Smooth muscle cell (in vitro differentiated cells): ENCODE results near the gene ANGPT4. TPM values are rescaled to one million over a fixed set of nuclear protein-coding genes. Genes with fewer than 3 reads are reported as not detected.

Experiments used
- DNase-seq: peaks from one replicate; lab custom pipeline; 2025; ENCODE audit not compliant: unreplicated experiment; lab: John Stamatoyannopoulos, UW
- H2AFZ ChIP-seq: fragments of 200-600 bp; sonication (generic); 2 replicates; pipeline ENCODE4 v1.6.0; 2016; ENCODE audit warnings: antibody characterized with exemption, low read depth, mild to moderate bottlenecking
- H3F3A ChIP-seq: fragments of 200-600 bp; sonication (generic); 2 replicates; pipeline ENCODE4 v1.6.0; 2017; ENCODE audit warnings: antibody characterized with exemption, low read depth
- H3K27ac ChIP-seq: fragments of 200-600 bp; sonication (generic); 2 replicates; pipeline ENCODE4 v1.5.1; 2016; ENCODE audit warnings: low read depth, mild to moderate bottlenecking
- H3K27me3 ChIP-seq: fragments of 200-600 bp; sonication (generic); 2 replicates; pipeline ENCODE4 v1.6.1; 2016; ENCODE audit warnings: low read depth, mild to moderate bottlenecking
- H3K36me3 ChIP-seq: fragments of 200-600 bp; sonication (generic); 2 replicates; pipeline ENCODE4 v1.5.1; 2016; ENCODE audit warnings: low read depth
- H3K4me1 ChIP-seq: fragments of 200-600 bp; sonication (generic); 2 replicates; pipeline ENCODE4 v1.5.1; 2016; ENCODE audit warnings: low read depth
- H3K4me2 ChIP-seq: fragments of 200-600 bp; sonication (generic); 2 replicates; pipeline ENCODE4 v1.6.0; 2016; ENCODE audit warnings: mild to moderate bottlenecking
- H3K4me3 ChIP-seq: fragments of 200-600 bp; sonication (generic); 2 replicates; pipeline ENCODE4 v1.5.1; 2016; ENCODE audit warnings: mild to moderate bottlenecking
- H3K79me2 ChIP-seq: fragments of 200-600 bp; sonication (generic); 2 replicates; pipeline ENCODE4 v1.6.0; 2016; ENCODE audit warnings: low read depth, mild to moderate bottlenecking
- H3K9ac ChIP-seq: fragments of 200-600 bp; sonication (generic); 2 replicates; pipeline ENCODE4 v1.6.0; 2016; ENCODE audit warnings: low read depth
- H3K9me3 ChIP-seq: fragments of 200-600 bp; sonication (generic); replicated peaks from 2 replicates; pipeline ENCODE4 v1.5.1; 2016; ENCODE audit warnings: low read depth
- H4K20me1 ChIP-seq: fragments of 200-600 bp; sonication (generic); 2 replicates; pipeline ENCODE4 v1.6.0; 2016; ENCODE audit warnings: low read depth
- WGBS: methylation state at CpG from one replicate; pipeline ENCODE4 v1.1.7; 2016; ENCODE audit warnings: low lambda C conversion rate; 5-methylcytosine and 5-hydroxymethylcytosine counted together
- polyA plus RNA-seq: library from polyadenylated mRNA; unstranded; fragments of >200 nt; fragmentation: Nextera tagmentation; extraction: Ambion mirVana; gene quantifications from 2 replicates; pipeline ENCODE4 v1.2.1, GENCODE V29; 2016
- total RNA-seq: library from RNA; depleted of rRNA; stranded (reverse); fragments of >200 nt; gene quantifications from 2 replicates; pipeline ENCODE4 v1.2.3, GENCODE V29; 2014
- TF ChIP-seq, protein P1 (sequence below): fragments of 200-600 bp; sonication (generic); IDR thresholded peaks from 2 replicates; pipeline ENCODE4 v1.5.1; 2017; ENCODE audit warnings: borderline replicate concordance, mild to moderate bottlenecking, antibody characterized with exemption; ENCODE audit not compliant: insufficient read depth, poor library complexity, severe bottlenecking

ANGPT4 gene
- total and polyA plus RNA-seq, 2 experiments from 2014 or later = 0.39 TPM; not detected in 1

DNA sequence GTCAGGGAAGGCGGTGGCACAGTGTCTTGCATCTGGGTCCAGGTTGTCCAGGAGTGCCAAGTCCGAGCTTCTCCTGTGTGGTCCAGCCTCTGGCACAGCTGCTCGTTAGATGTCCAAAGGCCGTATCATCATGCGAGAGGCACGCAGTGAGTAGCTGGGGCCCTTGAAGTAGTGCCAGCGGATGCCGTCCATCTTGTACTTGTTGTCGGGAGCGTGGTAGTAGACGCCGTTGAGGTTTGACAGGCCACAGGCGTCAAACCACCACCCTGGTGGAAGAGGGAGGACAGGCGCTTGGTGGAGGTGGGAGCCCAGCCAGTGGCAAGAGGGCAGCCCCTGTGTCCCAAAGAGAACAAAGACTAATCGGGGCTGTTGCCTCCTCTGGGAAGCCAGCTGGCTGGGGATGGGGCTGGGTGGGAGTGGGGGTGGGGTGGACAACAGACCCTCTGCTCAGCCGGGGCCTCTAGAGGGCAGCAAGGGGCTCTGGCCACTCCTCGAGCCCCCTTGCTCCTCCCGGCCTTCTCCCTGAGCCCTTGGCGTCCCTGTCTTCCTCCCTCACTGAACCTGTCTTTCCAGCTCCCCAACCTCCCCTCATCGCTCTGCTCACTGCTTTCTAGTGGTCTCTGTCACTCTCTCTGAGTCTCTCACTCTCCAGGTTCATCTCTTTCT is 43.1 kb downstream of the ANGPT4 start:
- Histone ChIP-seq H4K20me1 (no peaks in the 10 kb centered on the region), H3K4me3 (no peak overlapping the region), H3K27ac (no peak overlapping the region), H3K27me3 (peaks cover 5% of the 10 kb centered on the region), H3K9me3 (no peaks in the 10 kb centered on the region), H3K4me2 (no peak overlapping the region), H3K4me1 (no peaks in the 10 kb centered on the region), H2AFZ (no peak overlapping the region), H3K9ac (no peak overlapping the region), H3K36me3 (no peaks in the 10 kb centered on the region), H3F3A (no peaks in the 10 kb centered on the region), H3K79me2 (no peaks in the 10 kb centered on the region)
- TF ChIP-seq, protein P1, sequence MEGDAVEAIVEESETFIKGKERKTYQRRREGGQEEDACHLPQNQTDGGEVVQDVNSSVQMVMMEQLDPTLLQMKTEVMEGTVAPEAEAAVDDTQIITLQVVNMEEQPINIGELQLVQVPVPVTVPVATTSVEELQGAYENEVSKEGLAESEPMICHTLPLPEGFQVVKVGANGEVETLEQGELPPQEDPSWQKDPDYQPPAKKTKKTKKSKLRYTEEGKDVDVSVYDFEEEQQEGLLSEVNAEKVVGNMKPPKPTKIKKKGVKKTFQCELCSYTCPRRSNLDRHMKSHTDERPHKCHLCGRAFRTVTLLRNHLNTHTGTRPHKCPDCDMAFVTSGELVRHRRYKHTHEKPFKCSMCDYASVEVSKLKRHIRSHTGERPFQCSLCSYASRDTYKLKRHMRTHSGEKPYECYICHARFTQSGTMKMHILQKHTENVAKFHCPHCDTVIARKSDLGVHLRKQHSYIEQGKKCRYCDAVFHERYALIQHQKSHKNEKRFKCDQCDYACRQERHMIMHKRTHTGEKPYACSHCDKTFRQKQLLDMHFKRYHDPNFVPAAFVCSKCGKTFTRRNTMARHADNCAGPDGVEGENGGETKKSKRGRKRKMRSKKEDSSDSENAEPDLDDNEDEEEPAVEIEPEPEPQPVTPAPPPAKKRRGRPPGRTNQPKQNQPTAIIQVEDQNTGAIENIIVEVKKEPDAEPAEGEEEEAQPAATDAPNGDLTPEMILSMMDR = no peak
- 72% methylated on average over 19 of the region's 20 CpGs for WGBS
- no peak for DNase-seq

DNA sequence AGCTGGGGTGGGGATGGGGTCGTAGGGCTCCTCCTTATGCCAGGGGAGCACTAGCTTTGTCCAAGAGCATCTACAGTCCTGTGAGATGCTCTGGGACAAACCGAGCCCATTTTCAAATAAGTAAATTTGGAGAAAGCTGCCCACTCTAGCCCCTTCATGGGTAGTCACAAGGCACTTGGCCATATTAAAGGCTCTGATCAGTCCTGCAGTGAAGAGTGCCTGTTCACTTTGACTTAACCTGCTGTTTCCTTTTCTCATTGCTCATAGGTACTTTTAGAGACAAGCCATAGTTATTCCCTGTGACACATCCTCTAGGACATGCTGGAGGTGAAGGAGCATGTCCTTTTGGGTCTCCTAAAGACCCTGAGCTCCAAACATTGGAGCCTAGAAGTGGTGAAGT is 44.2 kb downstream of the ANGPT4 start:
- peaks cover 9% of the 10 kb centered on the region for H3K27me3 ChIP-seq
- no peaks in the 10 kb centered on the region for H3K79me2 ChIP-seq
- DNase-seq = no peak
- H3K4me1 ChIP-seq = no peaks in the 10 kb centered on the region
- H2AFZ ChIP-seq = no peak overlapping the region
- H3K4me2 ChIP-seq = no peak overlapping the region
- no peaks in the 10 kb centered on the region for H3K9me3 ChIP-seq
- H3K9ac ChIP-seq = no peak overlapping the region
- H3F3A ChIP-seq = no peaks in the 10 kb centered on the region
- no peak overlapping the region for H3K4me3 ChIP-seq
- no peaks in the 10 kb centered on the region for H3K36me3 ChIP-seq
- TF ChIP-seq, protein P1 = no peak
- H3K27ac ChIP-seq = no peak overlapping the region
- WGBS = 60% methylated on average over 2 of the region's 2 CpGs
- H4K20me1 ChIP-seq = no peaks in the 10 kb centered on the region

DNA sequence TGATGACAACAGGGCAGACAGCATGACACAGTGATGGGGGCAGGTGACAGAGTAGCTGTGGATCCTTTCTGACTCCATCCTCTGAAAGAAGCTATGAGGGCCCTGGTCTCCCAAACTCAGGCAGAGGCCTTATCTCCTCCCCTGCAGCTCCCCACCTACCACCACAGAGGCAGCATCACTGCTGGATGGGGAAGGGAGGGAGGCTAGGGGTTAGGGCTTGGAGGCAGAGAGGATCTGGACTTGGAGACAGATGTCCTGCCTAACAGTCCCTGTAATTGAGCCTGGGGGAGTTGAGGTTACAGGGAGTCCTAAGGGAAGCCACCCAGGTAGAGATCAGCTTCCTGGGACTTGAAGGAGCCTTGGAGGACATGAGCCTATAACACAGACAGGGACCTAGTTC is 44.7 kb downstream of the ANGPT4 start:
- Histone ChIP-seq H3K36me3 (no peaks in the 10 kb centered on the region), H3K9ac (no peak overlapping the region), H3K79me2 (no peaks in the 10 kb centered on the region), H3K27ac (no peak overlapping the region), H3F3A (no peaks in the 10 kb centered on the region), H3K27me3 (peaks cover 9% of the 10 kb centered on the region), H2AFZ (no peak overlapping the region), H3K4me2 (no peak overlapping the region), H3K9me3 (no peaks in the 10 kb centered on the region), H3K4me1 (no peaks in the 10 kb centered on the region), H4K20me1 (no peaks in the 10 kb centered on the region), H3K4me3 (no peak overlapping the region)
- DNase-seq = no peak
- TF ChIP-seq, protein P1 = no peak

DNA sequence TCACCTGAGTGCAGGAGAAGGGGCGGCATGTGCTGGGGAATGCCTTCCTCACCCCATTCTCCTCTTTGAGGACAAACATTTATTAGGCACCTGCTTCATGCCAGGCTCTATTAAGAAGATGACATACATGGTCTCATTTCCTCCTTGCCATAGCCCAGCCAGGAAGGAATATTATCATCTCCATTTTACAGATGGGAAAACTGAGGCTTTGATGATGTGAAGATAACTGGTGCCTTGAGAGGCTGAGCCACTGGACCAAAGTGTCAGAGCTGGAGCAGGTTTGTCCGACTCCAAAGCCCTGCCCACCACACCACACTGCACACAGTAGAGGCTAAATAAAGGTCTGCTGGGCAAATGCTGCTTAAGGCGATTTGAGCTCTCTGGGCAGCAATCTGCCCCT is 45.4 kb downstream of the ANGPT4 start:
- Histone ChIP-seq H3K4me2 (no peak overlapping the region), H3K4me3 (no peak overlapping the region), H3K27ac (no peak overlapping the region), H3K36me3 (no peaks in the 10 kb centered on the region), H3F3A (no peaks in the 10 kb centered on the region), H2AFZ (no peak overlapping the region), H3K27me3 (peaks cover 9% of the 10 kb centered on the region), H3K9ac (no peak overlapping the region), H4K20me1 (no peaks in the 10 kb centered on the region), H3K9me3 (no peaks in the 10 kb centered on the region), H3K4me1 (no peaks in the 10 kb centered on the region), H3K79me2 (no peaks in the 10 kb centered on the region)
- no peak for DNase-seq
- WGBS = 91% methylated on average over 3 of the region's 3 CpGs
- TF ChIP-seq, protein P1 = no peak
